Liver (tissue), 3 donors: ENCODE measurements around the gene CHRM4.

Experiments
- FOXA1 ChIP-seq: IDR thresholded peaks from 2 replicates; pipeline ENCODE4 v1.6.1; 2016; ENCODE audit warnings: antibody characterized with exemption
- GABPA ChIP-seq, 2 donors: IDR thresholded peaks in 1 of 2; conservative IDR thresholded peaks in 1 of 2; 2 replicates each; pipeline ENCODE4 v1.6.1; 2016; ENCODE audit warnings: antibody characterized with exemption in 2 of 2, mild to moderate bottlenecking in 1 of 2, moderate library complexity in 1 of 2
- JUND ChIP-seq, 2 donors: IDR thresholded peaks; 2 replicates each; pipeline ENCODE4 v1.6.1; 2016; ENCODE audit warnings: antibody characterized with exemption in 2 of 2
- RAD21 ChIP-seq, 2 donors: IDR thresholded peaks; 2 replicates each; pipeline ENCODE4 v1.6.1; 2016; ENCODE audit warnings: antibody characterized with exemption in 2 of 2, mild to moderate bottlenecking in 2 of 2
- SP1 ChIP-seq: IDR thresholded peaks from 2 replicates; pipeline ENCODE4 v1.6.1; 2018; ENCODE audit warnings: antibody characterized with exemption, mild to moderate bottlenecking
- TAF1 ChIP-seq: conservative IDR thresholded peaks from 2 replicates; pipeline ENCODE4 v1.6.1; 2016; ENCODE audit warnings: antibody characterized with exemption, mild to moderate bottlenecking
- YY1 ChIP-seq: IDR thresholded peaks from 2 replicates; pipeline ENCODE4 v1.6.1; 2016; ENCODE audit warnings: antibody characterized with exemption, mild to moderate bottlenecking
- TF ChIP-seq, protein P1 (sequence below): fragments of 150-350 bp; IDR thresholded peaks from 2 replicates; pipeline ENCODE4 v1.5.1; 2017; ENCODE audit warnings: improper control_type of control experiment, low read depth, low read length; ENCODE audit not compliant: missing input control
- TF ChIP-seq, protein P2 (sequence below): IDR thresholded peaks from 2 replicates; pipeline ENCODE4 v1.6.1; 2016; ENCODE audit warnings: antibody characterized with exemption, mild to moderate bottlenecking
- TF ChIP-seq, protein P3 (sequence below): IDR thresholded peaks from 2 replicates; pipeline ENCODE4 v1.6.1; 2016; ENCODE audit warnings: antibody characterized with exemption
- TF ChIP-seq, protein P4 (sequence below): IDR thresholded peaks from 2 replicates; pipeline ENCODE4 v1.6.1; 2016; ENCODE audit warnings: antibody characterized with exemption
- TF ChIP-seq, protein P5 (sequence below): IDR thresholded peaks from 2 replicates; pipeline ENCODE4 v1.6.1; 2016; ENCODE audit warnings: antibody characterized with exemption
- donor health status: healthy.
- donor health status: healthy.

DNA sequence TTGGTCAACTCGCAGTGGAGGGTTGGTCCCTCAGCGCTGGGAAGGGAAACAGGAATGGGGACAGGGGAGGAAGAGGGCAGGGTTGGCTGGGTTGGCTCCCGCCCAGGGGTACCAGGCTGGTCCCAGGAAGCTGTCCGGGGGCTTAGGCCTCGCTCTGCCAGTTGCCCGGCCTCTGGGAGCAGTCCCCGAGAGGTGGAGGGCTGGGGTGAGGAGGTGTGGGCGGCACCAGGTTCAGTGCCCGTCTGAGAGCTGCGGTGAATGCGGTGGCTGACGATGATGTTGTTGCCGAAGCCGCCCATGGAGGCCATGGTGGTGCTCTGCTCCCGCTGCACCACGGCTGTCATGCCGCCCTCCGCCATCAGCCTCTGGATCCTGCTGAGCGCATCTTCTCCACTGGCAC is 6.0 kb upstream of the CHRM4 start:
- TF ChIP-seq, protein P1, sequence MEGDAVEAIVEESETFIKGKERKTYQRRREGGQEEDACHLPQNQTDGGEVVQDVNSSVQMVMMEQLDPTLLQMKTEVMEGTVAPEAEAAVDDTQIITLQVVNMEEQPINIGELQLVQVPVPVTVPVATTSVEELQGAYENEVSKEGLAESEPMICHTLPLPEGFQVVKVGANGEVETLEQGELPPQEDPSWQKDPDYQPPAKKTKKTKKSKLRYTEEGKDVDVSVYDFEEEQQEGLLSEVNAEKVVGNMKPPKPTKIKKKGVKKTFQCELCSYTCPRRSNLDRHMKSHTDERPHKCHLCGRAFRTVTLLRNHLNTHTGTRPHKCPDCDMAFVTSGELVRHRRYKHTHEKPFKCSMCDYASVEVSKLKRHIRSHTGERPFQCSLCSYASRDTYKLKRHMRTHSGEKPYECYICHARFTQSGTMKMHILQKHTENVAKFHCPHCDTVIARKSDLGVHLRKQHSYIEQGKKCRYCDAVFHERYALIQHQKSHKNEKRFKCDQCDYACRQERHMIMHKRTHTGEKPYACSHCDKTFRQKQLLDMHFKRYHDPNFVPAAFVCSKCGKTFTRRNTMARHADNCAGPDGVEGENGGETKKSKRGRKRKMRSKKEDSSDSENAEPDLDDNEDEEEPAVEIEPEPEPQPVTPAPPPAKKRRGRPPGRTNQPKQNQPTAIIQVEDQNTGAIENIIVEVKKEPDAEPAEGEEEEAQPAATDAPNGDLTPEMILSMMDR, result no peak
- no peak for TF ChIP-seq JUND (IDR thresholded peaks at IDR 0.05)
- no peak for TF ChIP-seq RAD21 (IDR thresholded peaks at IDR 0.05)
- TF ChIP-seq, protein P2, sequence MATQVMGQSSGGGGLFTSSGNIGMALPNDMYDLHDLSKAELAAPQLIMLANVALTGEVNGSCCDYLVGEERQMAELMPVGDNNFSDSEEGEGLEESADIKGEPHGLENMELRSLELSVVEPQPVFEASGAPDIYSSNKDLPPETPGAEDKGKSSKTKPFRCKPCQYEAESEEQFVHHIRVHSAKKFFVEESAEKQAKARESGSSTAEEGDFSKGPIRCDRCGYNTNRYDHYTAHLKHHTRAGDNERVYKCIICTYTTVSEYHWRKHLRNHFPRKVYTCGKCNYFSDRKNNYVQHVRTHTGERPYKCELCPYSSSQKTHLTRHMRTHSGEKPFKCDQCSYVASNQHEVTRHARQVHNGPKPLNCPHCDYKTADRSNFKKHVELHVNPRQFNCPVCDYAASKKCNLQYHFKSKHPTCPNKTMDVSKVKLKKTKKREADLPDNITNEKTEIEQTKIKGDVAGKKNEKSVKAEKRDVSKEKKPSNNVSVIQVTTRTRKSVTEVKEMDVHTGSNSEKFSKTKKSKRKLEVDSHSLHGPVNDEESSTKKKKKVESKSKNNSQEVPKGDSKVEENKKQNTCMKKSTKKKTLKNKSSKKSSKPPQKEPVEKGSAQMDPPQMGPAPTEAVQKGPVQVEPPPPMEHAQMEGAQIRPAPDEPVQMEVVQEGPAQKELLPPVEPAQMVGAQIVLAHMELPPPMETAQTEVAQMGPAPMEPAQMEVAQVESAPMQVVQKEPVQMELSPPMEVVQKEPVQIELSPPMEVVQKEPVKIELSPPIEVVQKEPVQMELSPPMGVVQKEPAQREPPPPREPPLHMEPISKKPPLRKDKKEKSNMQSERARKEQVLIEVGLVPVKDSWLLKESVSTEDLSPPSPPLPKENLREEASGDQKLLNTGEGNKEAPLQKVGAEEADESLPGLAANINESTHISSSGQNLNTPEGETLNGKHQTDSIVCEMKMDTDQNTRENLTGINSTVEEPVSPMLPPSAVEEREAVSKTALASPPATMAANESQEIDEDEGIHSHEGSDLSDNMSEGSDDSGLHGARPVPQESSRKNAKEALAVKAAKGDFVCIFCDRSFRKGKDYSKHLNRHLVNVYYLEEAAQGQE, result no peak
- TF ChIP-seq FOXA1, result no peak
- TF ChIP-seq YY1, result no peak
- TF ChIP-seq, protein P3, sequence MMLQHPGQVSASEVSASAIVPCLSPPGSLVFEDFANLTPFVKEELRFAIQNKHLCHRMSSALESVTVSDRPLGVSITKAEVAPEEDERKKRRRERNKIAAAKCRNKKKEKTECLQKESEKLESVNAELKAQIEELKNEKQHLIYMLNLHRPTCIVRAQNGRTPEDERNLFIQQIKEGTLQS, result no peak
- TF ChIP-seq SP1, result no peak
- TF ChIP-seq TAF1, result no peak
- no peak for TF ChIP-seq GABPA (IDR thresholded peaks at IDR 0.05 in 1 of 2, conservative IDR thresholded peaks at IDR 0.05 in 1 of 2)
- TF ChIP-seq, protein P4, sequence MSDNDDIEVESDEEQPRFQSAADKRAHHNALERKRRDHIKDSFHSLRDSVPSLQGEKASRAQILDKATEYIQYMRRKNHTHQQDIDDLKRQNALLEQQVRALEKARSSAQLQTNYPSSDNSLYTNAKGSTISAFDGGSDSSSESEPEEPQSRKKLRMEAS, result no peak
- TF ChIP-seq, protein P5, sequence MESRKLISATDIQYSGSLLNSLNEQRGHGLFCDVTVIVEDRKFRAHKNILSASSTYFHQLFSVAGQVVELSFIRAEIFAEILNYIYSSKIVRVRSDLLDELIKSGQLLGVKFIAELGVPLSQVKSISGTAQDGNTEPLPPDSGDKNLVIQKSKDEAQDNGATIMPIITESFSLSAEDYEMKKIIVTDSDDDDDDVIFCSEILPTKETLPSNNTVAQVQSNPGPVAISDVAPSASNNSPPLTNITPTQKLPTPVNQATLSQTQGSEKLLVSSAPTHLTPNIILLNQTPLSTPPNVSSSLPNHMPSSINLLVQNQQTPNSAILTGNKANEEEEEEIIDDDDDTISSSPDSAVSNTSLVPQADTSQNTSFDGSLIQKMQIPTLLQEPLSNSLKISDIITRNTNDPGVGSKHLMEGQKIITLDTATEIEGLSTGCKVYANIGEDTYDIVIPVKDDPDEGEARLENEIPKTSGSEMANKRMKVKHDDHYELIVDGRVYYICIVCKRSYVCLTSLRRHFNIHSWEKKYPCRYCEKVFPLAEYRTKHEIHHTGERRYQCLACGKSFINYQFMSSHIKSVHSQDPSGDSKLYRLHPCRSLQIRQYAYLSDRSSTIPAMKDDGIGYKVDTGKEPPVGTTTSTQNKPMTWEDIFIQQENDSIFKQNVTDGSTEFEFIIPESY, result no peak
